ENCODE data around the gene LHX3.
"Not testable (repeated sequence)": the region's sequence is repeated elsewhere in the genome, so short reads cannot be mapped to it uniquely, and the experiment has no call there.

LHX3 gene

GRCh38 chr9:136242248-136242647 lies 37.3 kb upstream of the LHX3 start:
- no peak for DNase-seq (ENCODE audit: low read depth in 2 of 2, low spot score in 1 of 2)

GRCh38 chr9:136241542-136241941 lies 36.6 kb upstream of the LHX3 start:
- no peak for DNase-seq (ENCODE audit: low read depth in 2 of 2, low spot score in 1 of 2)

GRCh38 chr9:136240941-136241340 lies 36.0 kb upstream of the LHX3 start:
- no peak for DNase-seq (ENCODE audit: low read depth in 2 of 2, low spot score in 1 of 2)

GRCh38 chr9:136239983-136240330 lies 35.0 kb upstream of the LHX3 start:
- DNase-seq (ENCODE audit: low read depth in 2 of 2, low spot score in 1 of 2) = no peak

- no peak for DNase-seq (ENCODE audit: low read depth in 2 of 2, low spot score in 1 of 2)
Observed at GRCh38 chr9:136239135-136239982, 34.4 kb upstream of the LHX3 start.

- DNase-seq (ENCODE audit: low read depth in 2 of 2, low spot score in 1 of 2) = no peak
Observed at GRCh38 chr9:136238342-136238732, 33.4 kb upstream of the LHX3 start.

- DNase-seq (ENCODE audit: low read depth in 2 of 2, low spot score in 1 of 2) = no peak
Observed at GRCh38 chr9:136237486-136238341, 32.8 kb upstream of the LHX3 start.

GRCh38 chr9:136236471-136237410 lies 31.8 kb upstream of the LHX3 start:
- DNase-seq (ENCODE audit: low read depth in 2 of 2, low spot score in 1 of 2) = not testable (repeated sequence)

- DNase-seq (ENCODE audit: low read depth in 2 of 2, low spot score in 1 of 2) = no peak
Observed at GRCh38 chr9:136235709-136236455, 31.0 kb upstream of the LHX3 start.

GRCh38 chr9:136235171-136235570 lies 30.2 kb upstream of the LHX3 start:
- DNase-seq (ENCODE audit: low read depth in 2 of 2, low spot score in 1 of 2) = no peak

GRCh38 chr9:136234597-136234996 lies 29.7 kb upstream of the LHX3 start:
- no peak for DNase-seq (ENCODE audit: low read depth in 2 of 2, low spot score in 1 of 2)

- DNase-seq (ENCODE audit: low read depth in 2 of 2, low spot score in 1 of 2) = no peak
Observed at GRCh38 chr9:136233868-136234267, 28.9 kb upstream of the LHX3 start.

- DNase-seq (ENCODE audit: low read depth in 2 of 2, low spot score in 1 of 2) = no peak
Observed at GRCh38 chr9:136233411-136233810, 28.5 kb upstream of the LHX3 start.

- DNase-seq (ENCODE audit: low read depth in 2 of 2, low spot score in 1 of 2) = no peak
Observed at GRCh38 chr9:136232969-136233368, 28.0 kb upstream of the LHX3 start.

- no peak for DNase-seq (ENCODE audit: low read depth in 2 of 2, low spot score in 1 of 2)
Observed at GRCh38 chr9:136231478-136232297, 26.8 kb upstream of the LHX3 start.

- DNase-seq (ENCODE audit: low read depth in 2 of 2, low spot score in 1 of 2) = no peak
Observed at GRCh38 chr9:136230773-136231172, 25.8 kb upstream of the LHX3 start.

GRCh38 chr9:136230365-136230764 lies 25.4 kb upstream of the LHX3 start:
- no peak for DNase-seq (ENCODE audit: low read depth in 2 of 2, low spot score in 1 of 2)

GRCh38 chr9:136229096-136230065 lies 24.5 kb upstream of the LHX3 start:
- no peak for DNase-seq (ENCODE audit: low read depth in 2 of 2, low spot score in 1 of 2)

All from stimulated activated CD8-positive, alpha-beta memory T cell treated with anti-CD3 and anti-CD28 coated beads, Interleukin-4, amount 100 ng/mL, for 1 hour (primary cell).